HG02938 (cell line): ENCODE data around the gene UBE2H.
"Not testable (repeated sequence)": the region's sequence is repeated elsewhere in the genome, so short reads cannot be mapped to it uniquely, and the experiment has no call there.

Experiments used
- ATAC-seq: cut with Tn5 transposase; IDR thresholded peaks from one replicate; pipeline ENCODE4 v1.9.1; 2021; ENCODE audit warnings: mild to moderate bottlenecking, moderate library complexity; ENCODE audit not compliant: unreplicated experiment

UBE2H gene

DNA sequence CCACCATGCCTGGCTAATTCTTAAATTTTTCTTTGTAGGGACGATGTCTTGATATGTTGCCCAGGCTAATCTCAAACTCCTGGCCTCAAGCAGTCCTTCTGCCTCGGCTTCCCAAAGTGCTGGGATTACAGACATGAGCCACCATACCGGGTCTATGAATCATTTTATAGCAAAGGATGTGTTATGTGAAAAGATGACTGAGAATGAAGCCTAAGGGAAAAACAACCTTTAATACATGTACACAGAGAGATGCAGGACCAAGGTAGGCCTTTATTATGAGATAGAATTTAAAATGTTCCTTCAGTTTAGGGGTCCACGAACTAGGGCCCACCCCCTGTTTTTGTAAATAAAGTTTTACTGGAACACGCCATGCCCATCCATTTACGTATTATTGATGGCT lies 41.0 kb downstream of the UBE2H start:
- ATAC-seq = no peak

DNA sequence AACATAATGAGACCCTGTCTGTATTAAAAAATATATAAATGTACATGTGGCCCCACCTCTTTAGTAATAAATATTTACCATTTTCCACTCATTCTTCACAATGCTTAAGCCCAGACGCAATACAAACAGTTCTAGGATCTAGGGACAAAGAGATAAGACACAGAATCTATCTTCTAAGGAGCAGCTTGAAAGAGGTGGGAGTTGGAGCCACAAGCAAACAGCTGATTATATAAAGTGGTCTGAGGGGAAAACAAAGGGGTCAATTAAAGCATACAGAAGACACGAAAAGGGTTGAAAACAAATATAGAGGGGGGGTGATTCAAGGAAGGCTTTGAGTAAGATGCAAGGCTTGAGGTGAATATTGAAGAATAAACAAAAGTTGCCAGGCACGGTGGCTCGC lies 43.1 kb downstream of the UBE2H start:
- ATAC-seq = no peak

DNA sequence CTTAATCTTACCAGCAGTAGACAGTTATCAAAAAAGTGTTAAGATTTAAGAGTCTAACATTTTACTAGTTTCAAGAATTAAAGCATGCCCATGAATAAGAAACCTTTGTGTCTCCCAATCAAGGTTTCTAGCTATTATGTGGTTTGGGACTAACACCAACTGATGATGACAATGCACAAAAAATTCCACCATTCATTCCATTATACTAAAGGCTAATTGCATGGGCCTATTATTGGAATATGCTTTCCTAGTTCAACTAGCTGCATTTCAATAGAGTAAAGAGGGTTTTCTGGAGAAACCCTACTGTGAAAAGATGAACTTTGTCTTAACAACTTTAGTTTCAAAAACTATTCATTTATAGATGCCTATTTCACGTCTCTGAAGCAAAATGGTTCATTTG lies 44.6 kb downstream of the UBE2H start:
- no peak for ATAC-seq

DNA sequence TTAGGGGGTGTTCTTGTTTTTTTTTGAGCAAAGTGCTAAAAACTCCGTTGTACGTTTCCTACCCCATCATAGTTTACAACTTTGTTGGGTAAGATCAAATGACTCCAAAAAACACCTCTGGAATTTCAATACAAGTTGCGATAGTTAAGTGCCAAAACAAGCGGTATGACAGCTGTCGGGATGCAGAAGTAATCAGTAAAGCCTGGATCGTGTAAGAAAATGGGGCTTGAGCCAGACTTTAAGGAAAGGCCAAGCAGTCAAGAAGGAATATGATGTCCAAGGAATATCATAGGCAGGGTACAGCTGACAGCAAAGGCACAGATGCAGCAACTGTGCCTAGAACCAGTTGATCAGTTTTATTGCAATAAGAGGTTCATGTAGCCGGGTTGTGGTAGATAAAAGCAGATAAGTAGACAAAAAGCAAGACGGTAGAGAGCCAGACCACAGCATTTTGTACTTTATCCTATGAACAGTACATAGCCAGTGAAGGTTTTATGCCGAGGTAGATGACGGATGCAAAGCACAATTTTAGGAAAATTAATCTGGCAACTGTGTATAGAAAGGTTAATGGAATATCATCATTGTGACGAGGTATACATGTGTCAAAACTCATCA lies 45.5 kb downstream of the UBE2H start:
- ATAC-seq = no peak

DNA sequence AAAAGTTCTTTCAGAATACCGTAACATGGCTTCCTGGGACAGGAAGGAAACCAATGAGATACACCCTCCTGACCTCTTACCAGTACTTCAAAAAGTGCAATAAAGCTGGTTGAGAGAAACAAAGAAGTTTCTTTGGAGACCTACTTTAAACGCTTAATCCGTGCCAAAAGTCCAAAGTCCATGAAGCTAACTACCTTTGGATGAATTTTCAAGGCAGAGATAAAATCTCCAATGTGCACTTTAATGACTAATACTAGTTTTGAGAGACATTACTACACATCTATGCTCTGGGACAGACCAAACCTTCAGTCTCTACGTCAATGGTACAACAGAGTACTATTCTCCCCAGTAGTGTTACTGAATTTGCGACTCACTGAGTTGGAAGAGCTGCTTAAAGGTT lies 46.1 kb downstream of the UBE2H start:
- no peak for ATAC-seq

DNA sequence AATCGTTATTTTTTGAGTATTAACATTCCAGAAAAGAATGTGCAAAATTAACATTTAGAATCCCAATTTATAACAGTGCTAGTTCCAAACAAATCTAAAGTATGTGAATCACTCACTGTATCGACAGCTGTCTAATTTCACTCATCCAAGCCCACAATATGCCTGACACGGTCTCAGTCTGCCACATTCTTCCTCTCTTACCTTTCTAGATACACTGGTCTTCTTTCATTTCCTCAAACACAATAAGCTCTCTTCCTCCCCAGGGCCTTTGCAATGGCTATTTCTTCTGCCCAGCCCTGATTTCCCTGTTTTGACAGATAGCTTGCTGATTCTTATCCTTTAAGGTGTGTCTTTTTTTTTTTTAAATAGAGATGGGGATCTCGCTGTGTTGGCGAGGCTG lies 48.8 kb downstream of the UBE2H start:
- ATAC-seq = peak; percentile 49

DNA sequence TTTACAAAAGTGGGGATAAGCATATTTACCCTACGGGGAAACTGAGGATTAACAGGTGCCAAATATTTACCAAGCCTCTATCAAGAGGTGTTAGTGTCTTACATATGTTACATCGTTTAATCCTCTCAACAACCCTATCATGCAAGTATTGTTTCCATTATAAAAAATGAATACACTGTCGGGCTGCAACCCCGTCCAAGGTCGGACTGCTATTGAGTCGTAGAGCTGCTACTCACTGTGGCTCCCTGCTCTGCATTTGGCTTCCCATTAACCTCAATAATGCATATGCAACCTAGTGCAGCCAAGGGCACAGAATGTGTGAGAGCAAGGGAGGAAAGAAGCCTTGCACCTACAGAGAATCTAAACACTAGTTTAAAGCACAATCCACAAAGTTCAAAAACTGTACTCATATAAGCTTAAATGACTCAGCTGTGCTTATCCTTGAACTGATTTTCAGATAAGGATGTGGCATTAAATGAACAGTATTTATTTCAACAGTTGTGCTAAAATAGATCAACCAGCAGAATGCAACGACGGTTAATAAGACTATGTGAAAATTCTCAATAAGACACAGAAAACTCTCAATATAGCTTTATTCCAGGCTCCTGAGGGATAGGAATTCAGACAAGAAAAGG lies 49.9 kb downstream of the UBE2H start:
- no peak for ATAC-seq

DNA sequence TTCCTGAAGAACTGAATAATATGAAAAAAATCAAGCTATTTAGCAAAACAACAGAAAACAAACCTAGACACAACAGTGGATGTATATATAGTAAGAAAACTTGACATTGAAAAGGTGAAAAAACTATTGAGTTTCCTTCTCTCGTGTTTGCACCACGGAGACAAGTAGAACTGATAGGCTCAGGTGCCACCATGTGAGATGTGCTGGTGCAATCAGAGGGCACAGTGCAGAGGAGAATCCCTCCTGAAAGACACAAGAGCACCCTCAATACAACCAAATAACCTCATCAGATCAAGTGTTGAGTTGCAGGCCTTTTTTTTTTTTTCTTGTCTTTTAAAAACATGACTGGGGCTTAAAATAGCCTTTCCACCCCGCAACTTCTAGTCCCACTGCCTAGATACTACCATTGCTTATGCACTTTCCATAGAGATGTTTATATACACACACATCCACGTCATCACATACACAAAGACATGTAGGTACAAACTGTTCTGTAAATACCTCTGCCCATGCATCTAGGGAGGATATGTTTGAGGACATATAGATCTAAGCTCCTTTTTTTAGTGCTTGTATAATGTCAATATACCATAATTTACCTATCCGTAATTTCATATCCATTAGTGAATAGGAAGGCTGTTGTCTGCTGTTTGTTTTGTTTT lies 54.1 kb downstream of the UBE2H start:
- ATAC-seq = no peak

DNA sequence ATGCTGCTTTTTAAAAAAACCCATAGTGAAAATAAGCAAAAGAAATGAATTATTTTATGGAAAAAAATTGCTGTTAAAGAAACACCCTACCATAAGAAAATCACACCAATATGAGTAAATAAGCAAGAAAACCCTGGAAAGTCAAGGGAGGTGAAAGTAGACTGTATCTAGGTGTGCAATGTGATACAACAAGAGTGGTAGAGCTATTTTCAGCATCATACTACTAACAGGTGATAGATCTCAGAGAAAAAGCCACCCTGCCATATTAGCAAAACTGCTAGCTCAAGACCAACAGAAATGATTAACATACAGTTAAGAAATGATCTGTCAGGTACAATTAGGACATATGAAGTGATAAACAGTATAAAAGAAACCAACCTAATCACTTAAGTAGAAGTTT lies 54.8 kb downstream of the UBE2H start:
- ATAC-seq = no peak

DNA sequence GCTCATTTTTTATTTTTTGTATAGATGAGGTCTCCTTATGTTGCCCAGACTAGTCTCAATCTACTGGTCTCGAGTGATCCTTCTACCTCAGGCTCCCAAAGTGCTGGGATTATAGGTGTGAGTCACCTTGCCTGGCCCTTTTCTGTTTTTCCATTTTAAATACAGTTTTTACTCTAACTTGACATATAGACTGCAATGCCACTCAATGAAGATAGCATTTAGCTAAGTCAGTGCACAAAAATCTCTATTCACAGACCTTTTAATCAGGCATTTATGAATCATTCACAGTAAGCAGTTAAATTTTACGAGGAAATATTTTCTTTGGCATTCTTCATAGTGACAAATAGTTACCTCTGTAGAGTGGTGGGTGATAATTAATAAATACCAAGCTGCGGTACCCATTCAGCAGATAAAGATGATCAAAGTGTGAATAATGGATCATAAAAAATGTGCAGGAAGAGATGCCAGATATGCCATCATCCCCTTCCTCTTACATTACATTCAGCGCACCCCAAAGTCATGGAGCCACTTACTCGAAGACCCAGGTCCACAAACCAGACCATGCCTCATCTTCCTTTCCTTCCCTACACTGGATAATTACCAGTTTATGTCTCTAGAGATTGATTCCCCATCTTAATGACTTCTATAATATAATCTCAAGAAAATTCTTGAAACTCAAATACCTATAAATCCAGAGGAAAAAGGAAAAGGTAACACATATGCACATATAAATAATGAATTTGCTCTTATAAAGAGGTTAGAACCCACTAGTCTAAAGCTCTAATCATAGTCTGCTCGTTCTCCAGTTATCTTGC lies 56.0 kb downstream of the UBE2H start:
- ATAC-seq = no peak

DNA sequence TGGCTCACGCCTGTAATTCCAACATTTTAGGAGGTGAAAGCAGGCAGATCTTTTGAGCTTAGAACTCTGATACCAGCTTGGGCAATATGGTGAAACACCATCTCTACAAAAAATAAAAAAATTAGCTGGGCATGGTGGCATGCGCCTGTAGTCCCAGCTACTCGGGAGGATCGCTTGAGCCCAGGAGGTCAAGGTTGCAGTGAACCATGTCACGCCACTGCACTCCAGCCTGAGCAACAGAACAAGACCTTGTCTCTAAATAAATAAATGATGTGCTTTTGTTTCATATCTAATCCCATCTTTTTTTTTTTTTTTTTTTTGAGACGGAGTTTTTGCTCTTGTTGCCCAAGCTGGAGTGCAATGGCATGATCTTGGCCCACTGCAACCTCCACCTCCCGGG lies 58.6 kb downstream of the UBE2H start:
- ATAC-seq = not testable (repeated sequence)

DNA sequence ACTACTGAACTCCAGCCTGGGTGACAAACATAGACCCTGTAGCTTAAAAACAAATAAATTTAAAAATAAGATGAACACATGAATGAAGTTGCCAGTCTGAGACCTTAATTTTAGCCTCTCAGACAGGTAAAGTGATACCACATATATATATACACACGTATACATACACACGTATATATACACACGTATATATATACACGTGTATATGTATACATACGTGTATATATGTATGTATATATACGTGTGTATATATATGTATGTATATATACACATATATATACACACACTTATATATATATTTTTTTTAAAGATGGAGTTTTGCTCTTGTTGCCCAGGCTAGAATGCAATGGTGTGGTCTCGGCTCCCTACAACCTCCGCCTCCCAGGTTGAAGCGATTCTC lies 62.7 kb downstream of the UBE2H start:
- no peak for ATAC-seq

DNA sequence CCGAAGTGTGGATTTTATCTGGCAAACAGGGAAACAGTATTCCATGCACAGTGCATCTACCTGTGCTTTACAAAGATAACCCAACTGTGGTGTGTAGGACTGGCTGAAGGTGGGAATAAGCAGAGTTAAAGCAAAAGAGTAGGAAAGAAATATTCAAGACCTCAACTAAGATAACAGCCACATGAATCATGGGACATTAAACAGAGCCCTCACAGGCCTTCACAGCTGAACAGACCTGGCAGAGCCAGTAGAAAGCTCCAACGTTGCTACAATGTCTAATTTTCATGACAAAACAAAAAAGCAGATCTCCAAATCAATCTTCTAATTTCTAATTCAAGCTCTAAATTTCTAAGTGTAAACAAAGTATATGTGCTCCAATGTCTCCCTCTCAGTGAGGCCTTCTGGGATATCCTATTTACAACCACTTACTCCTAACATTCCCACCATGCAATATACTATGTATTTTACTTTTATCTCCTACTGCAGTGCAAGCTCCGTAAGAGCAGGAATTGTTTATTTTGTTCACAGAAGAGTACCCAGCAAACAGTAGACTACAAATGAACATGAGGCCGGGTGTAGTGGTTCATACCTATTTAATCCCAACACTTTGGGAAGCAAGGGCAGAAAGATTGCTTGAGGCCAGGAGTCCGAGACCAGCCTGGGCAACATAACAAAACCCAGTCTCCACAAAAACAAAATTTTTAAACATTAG lies 63.5 kb downstream of the UBE2H start:
- no peak for ATAC-seq

DNA sequence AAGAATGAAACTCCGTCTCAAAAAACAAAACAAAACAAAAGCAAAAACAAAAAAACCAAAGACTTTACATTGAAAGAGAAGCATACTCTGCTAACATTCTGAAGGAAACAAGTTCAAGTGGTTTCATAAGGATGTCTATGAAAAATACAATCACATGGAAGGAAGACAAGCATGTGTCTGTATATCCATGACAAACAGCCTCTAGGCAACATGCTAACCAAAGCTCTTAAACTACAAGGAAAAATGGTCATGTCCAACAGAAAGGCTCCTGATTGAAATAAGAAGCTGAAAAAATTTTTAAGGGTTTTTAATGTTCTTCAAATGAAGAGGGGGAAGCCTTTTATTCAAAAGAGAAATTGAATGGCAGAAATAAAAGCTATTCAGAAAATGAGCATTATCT lies 64.9 kb downstream of the UBE2H start:
- no peak for ATAC-seq

DNA sequence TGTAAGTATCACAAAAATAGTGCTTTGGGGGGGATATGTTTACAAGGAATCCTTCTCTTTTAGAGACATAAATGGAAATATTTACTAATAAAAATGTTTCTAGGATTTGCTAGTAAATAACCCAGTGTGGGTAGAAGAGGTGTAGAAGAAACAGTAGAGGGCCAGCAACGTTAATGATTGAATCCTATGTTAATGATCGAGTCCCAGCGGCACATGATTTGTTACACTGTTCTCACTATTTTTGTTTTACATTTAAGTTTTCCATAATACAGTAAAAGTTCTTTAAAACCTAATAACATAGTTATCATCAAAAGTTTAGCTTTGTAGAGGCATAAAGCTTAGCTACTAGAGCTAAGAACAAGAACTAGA lies 66.0 kb downstream of the UBE2H start:
- no peak for ATAC-seq

DNA sequence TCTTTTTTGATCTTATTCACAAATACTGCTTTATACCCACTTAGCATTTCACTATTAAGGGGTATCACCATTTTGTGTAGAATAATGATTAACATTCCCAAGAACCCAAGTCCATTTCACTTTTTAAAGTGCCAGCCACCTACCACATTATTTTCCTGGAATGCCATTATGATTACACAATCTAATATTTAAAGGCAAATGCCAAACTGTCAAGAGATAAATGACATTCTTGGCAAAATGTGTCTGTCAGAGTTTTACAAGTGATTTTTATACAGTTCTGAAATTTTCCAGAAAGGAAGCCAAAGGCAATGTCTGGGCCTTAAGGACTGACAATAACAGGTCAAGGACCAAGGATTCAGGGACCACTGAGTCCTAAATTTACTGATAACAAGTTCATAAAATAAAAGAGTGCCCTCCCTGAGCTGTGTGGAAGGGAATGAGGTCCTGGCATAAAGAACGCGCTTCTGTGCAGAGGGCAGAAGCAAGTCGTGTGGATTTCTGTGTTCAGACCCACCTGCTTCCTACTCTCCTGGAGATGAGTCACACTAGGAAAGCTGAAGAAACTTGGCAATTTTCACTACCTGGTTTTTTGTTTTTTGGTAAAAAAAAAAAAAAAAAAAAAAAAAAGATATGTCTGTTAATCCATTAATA lies 66.5 kb downstream of the UBE2H start:
- no peak for ATAC-seq

DNA sequence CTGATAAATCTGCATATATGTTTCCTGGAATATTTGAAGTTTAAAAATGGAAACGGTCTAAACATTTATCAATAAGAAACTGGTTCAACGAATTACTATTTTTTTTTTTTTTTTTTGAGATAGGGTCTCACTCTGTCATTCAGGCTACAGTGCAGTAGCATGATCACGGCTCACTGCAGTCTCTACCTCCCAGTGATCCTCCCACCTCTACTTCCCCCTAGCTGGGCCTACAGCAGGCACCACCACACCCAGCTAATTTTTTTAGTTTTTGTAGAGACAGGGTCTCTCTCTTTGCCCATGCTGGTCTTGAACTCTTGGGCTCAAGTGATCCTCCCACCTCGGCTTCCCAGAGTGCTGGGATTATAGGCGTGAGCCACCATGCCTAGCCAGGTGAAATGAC lies 68.3 kb downstream of the UBE2H start:
- ATAC-seq = no peak

DNA sequence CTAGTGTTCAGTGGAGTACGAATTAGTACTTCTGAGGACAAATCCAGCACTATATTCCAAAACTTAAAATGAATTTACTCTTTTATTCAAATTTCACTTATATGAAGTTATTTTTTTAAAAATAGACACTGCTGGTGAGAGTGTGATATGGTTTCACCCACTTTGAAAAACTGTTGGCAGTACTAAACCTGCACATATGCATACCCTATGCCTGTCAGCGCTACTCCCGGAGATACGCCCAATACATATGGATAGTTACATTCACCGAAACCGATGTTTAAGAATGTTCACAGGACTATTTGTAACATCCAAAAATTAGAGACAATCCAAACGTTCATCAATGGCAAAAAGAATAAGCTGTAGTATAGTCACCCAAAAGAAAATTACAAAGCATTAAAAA lies 69.6 kb downstream of the UBE2H start:
- ATAC-seq = no peak

DNA sequence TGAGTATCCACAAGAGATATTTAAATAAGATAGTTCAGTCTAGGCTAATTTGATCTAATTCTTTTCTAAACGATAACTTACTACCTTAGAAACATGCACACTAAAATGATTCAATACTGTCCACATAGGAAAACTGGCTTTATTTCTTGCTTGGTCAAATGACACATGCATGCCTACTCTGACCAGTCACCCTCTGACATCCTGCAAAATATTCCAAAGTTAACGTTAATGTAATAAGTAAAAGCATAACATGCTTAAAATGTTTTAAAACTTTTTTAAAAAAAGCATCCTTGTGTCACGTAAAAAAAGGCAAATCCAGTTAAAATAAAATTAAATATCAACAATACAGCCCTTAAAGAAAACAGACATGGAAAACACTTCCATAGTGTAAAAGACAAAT lies 70.2 kb downstream of the UBE2H start:
- no peak for ATAC-seq

DNA sequence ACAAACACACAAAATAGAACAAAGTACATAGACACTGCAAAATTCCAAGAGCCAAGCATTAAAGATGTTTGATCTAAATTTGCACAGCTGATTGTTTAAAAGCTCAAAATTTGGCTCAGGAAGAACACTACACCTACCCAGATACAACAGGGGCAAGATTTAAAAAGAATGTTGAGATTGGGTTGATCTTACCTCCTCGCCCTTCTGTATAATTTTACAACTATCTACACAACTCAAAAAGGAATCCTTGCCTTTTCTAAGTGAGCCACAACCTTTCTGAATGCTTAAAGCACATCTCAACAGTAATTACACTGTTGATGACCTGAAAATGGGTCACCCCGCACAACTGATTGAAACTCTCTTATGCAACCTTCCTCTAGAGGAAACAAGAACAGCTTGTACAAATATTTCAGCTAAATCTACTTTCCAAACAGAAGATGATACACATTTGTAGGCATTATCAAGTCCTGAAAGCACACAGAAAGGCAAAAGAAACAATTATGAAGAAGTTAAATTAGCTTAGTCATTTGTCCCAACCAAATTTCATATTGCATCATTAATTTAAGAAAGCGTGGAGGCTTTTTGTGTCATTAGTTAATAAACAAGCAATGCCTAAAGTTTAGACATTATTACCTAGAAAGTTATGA lies 75.5 kb downstream of the UBE2H start:
- ATAC-seq = no peak
